Measurements from ENCODE around the gene TIFAB.

GRCh38 chr5:135451581-135452320, 400 bp downstream of the TIFAB start:
- TF ChIP-seq CTCF (IDR thresholded peaks at IDR 0.05; ENCODE audit: borderline replicate concordance, extremely low read depth, low read length, poor library complexity, severe bottlenecking) (no peak), EZH2 (IDR thresholded peaks at IDR 0.05; ENCODE audit: borderline replicate concordance, low read depth, low read length, severe bottlenecking) (no peak)

Data from DND-41 (cell line).